Measurements from ENCODE around the gene GPAM. TPM values are rescaled to one million over a fixed set of nuclear protein-coding genes. Genes with fewer than 3 reads are reported as not detected.
"Not testable (repeated sequence)": the region's sequence is repeated elsewhere in the genome, so short reads cannot be mapped to it uniquely, and the experiment has no call there.

The GPAM gene
- total and polyA plus RNA-seq, 7 donors, result 0.92 to 61.4 (median 5.5) TPM

DNA sequence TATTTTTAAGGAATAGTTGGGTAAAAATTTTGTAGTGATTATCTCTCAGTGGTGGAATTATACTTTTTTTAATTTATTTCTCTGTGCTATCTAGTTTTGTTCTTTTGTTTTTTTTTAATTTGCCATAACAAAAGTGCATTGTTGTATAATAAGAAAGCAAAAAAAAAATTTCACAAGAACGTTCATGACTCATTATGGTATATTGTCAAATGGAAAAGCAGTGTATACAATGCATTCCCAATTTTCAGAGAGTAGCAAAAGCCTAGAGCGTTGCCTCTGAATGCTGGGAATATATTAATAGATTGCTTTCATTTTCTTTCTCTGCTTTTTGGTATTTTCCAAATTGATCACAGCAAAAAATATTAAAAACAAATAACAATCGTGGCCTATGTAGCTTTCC, 46.3 kb upstream of the GPAM start:
- WGBS, 2 donors, result 77 to 86% methylated on average over 3 of the region's 3 CpGs
- no peak for TF ChIP-seq POLR2AphosphoS5 (IDR thresholded peaks at IDR 0.05)
- TF ChIP-seq, protein P1, sequence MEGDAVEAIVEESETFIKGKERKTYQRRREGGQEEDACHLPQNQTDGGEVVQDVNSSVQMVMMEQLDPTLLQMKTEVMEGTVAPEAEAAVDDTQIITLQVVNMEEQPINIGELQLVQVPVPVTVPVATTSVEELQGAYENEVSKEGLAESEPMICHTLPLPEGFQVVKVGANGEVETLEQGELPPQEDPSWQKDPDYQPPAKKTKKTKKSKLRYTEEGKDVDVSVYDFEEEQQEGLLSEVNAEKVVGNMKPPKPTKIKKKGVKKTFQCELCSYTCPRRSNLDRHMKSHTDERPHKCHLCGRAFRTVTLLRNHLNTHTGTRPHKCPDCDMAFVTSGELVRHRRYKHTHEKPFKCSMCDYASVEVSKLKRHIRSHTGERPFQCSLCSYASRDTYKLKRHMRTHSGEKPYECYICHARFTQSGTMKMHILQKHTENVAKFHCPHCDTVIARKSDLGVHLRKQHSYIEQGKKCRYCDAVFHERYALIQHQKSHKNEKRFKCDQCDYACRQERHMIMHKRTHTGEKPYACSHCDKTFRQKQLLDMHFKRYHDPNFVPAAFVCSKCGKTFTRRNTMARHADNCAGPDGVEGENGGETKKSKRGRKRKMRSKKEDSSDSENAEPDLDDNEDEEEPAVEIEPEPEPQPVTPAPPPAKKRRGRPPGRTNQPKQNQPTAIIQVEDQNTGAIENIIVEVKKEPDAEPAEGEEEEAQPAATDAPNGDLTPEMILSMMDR (IDR thresholded peaks at IDR 0.05), result no peak
- no peak for TF ChIP-seq POLR2A (IDR thresholded peaks at IDR 0.05)
- no peak for TF ChIP-seq EP300 (IDR thresholded peaks at IDR 0.05)
- Histone ChIP-seq H3K4me3 (no peak overlapping the region), H3K27me3 (no peaks in the 10 kb centered on the region), H3K9me3 (no peaks in the 10 kb centered on the region), H3K36me3 (no peaks in the 10 kb centered on the region), H3K27ac (no peak overlapping the region), H3K4me1 (no peaks in the 10 kb centered on the region)
- no peak for DNase-seq
- intact Hi-C loops (cut with DNase I), result no loop called here

DNA sequence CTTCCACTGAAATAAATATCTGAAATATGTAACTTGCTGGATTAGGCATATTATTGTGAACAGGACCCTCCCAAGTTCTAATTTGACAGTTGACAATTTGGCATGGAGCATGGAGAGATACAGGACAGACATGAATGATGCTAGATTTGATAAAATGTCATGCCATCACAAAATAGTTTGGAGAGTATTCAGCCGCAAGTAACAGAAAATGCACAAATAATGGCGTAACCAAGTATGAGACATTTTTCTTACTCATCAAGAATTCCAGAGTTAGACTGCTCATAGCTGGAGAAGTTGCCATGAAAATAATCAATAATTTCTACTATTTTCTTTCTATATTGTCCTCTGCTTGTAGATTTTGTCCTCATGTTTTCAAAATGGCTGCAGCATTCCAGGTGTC, 45.5 kb upstream of the GPAM start:
- Histone ChIP-seq H3K4me1 (no peaks in the 10 kb centered on the region), H3K36me3 (no peaks in the 10 kb centered on the region), H3K27ac (no peak overlapping the region), H3K4me3 (no peak overlapping the region), H3K9me3 (no peaks in the 10 kb centered on the region), H3K27me3 (no peaks in the 10 kb centered on the region)
- TF ChIP-seq EP300 (IDR thresholded peaks at IDR 0.05) (no peak), POLR2A (IDR thresholded peaks at IDR 0.05) (no peak), POLR2AphosphoS5 (IDR thresholded peaks at IDR 0.05) (no peak)
- TF ChIP-seq, protein P1 (IDR thresholded peaks at IDR 0.05), result no peak
- 97 to 98% methylated on average over 2 of the region's 2 CpGs for WGBS, 2 donors
- intact Hi-C loops (cut with DNase I), result no loop called here
- no peak for DNase-seq

DNA sequence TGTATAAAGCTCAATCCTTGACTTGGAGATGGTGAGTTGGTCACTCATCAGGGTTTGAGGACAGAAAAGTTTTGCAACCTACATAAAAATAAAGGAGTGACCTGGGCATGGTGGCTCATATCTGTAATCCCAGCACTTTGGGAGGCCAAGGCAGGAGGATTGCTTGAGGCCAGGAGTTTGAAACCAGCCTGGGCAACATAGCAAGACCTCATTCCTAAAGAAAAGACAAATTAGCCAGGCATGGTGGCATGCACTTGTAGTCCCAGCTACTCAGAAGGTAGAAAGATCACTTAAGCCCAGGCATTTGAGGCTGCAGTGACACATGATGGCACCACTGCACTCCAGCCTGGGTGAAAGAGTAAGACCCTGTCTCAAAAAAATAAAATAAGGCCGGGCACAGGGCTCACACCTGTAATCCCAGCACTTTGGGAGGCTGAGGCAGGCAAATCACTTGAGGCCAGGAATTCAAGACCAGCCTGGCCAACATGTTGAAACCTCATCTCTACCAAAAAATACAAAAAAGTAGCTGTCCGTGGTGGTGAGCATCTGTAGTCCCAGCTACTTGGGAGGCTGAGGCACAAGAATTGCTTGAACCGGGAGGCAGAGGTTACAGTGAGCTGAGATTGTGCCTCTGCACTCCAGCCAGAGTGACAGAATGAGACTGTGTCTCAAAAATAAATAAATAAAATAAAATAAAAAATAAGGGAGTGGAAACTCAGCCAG, 45.0 kb upstream of the GPAM start:
- H3K27me3 ChIP-seq; H3K36me3 ChIP-seq; H3K4me1 ChIP-seq; H3K27ac ChIP-seq; H3K9me3 ChIP-seq; H3K4me3 ChIP-seq; intact Hi-C loops (cut with DNase I); DNase-seq: not testable (repeated sequence)
- 93 to 94% methylated on average over 3 of the region's 3 CpGs for WGBS, 2 donors

DNA sequence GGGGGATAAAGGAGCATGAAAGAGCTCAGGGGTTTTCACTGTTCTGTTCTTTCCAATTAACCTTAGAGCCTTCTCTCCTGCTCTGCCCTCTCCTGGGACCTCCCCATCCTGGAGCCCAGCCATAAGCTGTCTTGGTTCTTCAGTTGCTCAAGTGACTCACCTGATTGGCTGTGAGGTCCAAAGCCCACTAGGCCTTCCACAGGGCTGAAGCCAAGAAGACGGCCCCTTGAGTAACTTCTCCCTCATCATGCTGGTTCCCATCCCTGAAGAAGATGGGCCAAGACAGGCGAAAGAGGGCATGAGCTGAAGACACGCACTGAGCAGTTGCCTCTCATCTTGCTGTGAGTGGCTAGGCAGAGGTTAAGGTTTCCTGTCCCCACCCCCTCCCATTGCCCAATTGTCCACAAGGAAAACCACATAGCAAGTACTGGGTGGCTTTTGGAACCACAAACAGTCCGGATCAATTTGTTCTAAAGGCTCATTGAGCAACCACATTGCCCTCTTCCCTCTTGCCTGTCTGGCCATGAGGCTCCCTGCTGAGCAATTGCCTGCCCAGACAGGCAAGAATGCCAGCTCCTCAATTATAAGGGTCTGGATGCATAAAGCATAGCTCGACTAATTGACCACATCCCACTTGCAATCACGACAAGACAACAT, 43.9 kb upstream of the GPAM start:
- WGBS, 2 donors, result 75 to 87% methylated on average over 6 of the region's 6 CpGs
- DNase-seq, result no peak
- TF ChIP-seq, protein P1 (IDR thresholded peaks at IDR 0.05), result no peak
- TF ChIP-seq POLR2AphosphoS5 (IDR thresholded peaks at IDR 0.05) (no peak), POLR2A (IDR thresholded peaks at IDR 0.05) (no peak), EP300 (IDR thresholded peaks at IDR 0.05) (no peak)
- Histone ChIP-seq H3K4me3 (no peak overlapping the region), H3K36me3 (no peaks in the 10 kb centered on the region), H3K27me3 (no peaks in the 10 kb centered on the region), H3K27ac (no peak overlapping the region), H3K9me3 (no peaks in the 10 kb centered on the region), H3K4me1 (no peaks in the 10 kb centered on the region)
- intact Hi-C loops (cut with DNase I), result no loop called here

DNA sequence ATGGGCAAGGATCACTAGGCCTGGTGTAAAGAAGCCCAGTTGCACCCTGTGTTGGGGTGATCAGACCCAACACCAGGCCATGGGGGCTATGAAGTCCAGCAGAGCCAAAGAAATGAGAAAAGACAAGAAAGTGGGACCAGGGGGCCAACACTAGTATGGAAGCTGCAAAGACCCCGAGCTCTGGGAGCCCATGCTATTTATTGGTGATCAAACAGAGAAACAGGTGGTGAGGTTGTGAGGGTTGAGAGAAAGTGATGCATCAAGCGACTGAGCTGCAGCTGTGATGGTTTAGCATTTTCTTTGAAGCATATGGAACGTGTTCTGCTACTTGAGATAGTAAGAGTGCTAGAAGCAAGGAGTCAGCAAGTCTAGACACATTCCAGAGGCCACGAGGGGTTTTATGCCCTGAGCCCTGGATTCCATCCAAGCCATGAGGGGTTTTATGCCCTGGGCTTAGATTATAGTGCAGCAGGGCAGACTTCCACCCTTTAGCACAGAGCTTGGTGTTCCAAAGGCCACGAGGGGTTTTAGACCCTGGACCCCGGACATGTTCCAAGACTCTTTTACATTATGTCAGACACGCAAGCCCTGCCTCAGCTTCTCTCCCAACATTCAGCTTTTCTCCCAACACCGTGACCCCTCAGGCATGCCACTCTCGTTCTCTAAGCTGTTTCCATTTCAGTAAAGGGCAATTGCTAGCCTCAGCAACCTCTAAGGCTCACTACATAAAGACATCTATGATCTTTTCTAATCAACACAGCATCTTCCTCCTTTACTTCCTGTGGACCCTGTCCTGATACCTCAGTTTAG, 43.1 kb upstream of the GPAM start:
- Histone ChIP-seq H3K27me3 (no peaks in the 10 kb centered on the region), H3K4me3 (no peak overlapping the region), H3K36me3 (no peaks in the 10 kb centered on the region), H3K9me3 (no peaks in the 10 kb centered on the region), H3K27ac (no peak overlapping the region), H3K4me1 (no peaks in the 10 kb centered on the region)
- no peak for DNase-seq
- intact Hi-C loops (cut with DNase I), result no loop called here
- WGBS, 2 donors, result 83 to 86% methylated on average over 9 of the region's 9 CpGs
- no peak for TF ChIP-seq POLR2AphosphoS5 (IDR thresholded peaks at IDR 0.05)
- no peak for TF ChIP-seq POLR2A (IDR thresholded peaks at IDR 0.05)
- no peak for TF ChIP-seq EP300 (IDR thresholded peaks at IDR 0.05)
- TF ChIP-seq, protein P1 (IDR thresholded peaks at IDR 0.05), result no peak
